HepG2 (cell line): ENCODE measurements around the gene FAM174B. TPM values are rescaled to one million over a fixed set of nuclear protein-coding genes. Genes with fewer than 3 reads are reported as not detected.
A peak's percentile ranks its signal among the peaks of the same experiment; 100 is the strongest.

Experiments
- AGO1 ChIP-seq: fragments of 200-400 bp; formaldehyde crosslinking; IDR thresholded peaks from 2 replicates; pipeline ENCODE4 v1.6.1; 2017; ENCODE audit warnings: mild to moderate bottlenecking, low read depth, low read length, moderate library complexity; ENCODE audit not compliant: poor library complexity, severe bottlenecking
- AKAP8 ChIP-seq: sonication (generic); formaldehyde crosslinking; IDR thresholded peaks from 2 replicates; pipeline ENCODE4 v1.5.1; 2020; ENCODE audit warnings: mild to moderate bottlenecking, missing genetic modification reagents
- BRCA1 ChIP-seq: sonication (generic); formaldehyde crosslinking; IDR thresholded peaks from 2 replicates; pipeline ENCODE4 v1.4.0; 2020; ENCODE audit warnings: missing genetic modification reagents
- TBL1XR1 ChIP-seq: fragments of 150-350 bp; IDR thresholded peaks from 2 replicates; pipeline ENCODE4 v1.6.1; 2014; ENCODE audit warnings: borderline replicate concordance, low read length; ENCODE audit not compliant: partially characterized antibody
- ZFP1 ChIP-seq: IDR thresholded peaks from 2 replicates; pipeline ENCODE4 v1.6.1; 2016
- ZFP90 ChIP-seq: sonication (generic); formaldehyde crosslinking; IDR thresholded peaks from 2 replicates; pipeline ENCODE4 v1.8.0; 2022; ENCODE audit warnings: missing genetic modification reagents, mild to moderate bottlenecking, inconsistent platforms, borderline replicate concordance
- ZNF614 ChIP-seq: IDR thresholded peaks from 2 replicates; pipeline ENCODE4 v1.6.1; 2018; ENCODE audit warnings: missing biosample characterization, missing genetic modification reagents, inconsistent platforms, borderline replicate concordance
- ZNF720 ChIP-seq: sonication (generic); formaldehyde crosslinking; IDR thresholded peaks from 2 replicates; pipeline ENCODE4 v1.4.0; 2020; ENCODE audit warnings: missing genetic modification reagents
- ZNF75D ChIP-seq: sonication (generic); formaldehyde crosslinking; IDR thresholded peaks from 2 replicates; pipeline ENCODE4 v1.8.1; 2023; ENCODE audit warnings: missing genetic modification reagents, mild to moderate bottlenecking, borderline replicate concordance
- ZNF761 ChIP-seq: sonication (generic); formaldehyde crosslinking; conservative IDR thresholded peaks from 2 replicates; pipeline ENCODE4 v1.4.0; 2020; ENCODE audit warnings: mild to moderate bottlenecking, missing genetic modification reagents
- polyA plus RNA-seq, 8 experiments: library from polyadenylated mRNA; depleted of rRNA in 3 of 8; stranded (reverse) in 7 of 8; unstranded in 1 of 8; fragments of >200 nt; fragmentation: Illumina TruSeq in 4 of 8; extraction: Trizol in 4 of 8; gene quantifications; 2 replicates each; pipeline versions ENCODE4 v1.2.1 to v1.2.3, GENCODE V29; 2011 to 2016; ENCODE audit warnings: low read depth in 4 of 8, missing spikeins in 1 of 8, mixed read lengths in 1 of 8; ENCODE audit not compliant: insufficient read depth in 1 of 8
- total RNA-seq, 5 experiments: library from RNA; depleted of rRNA; stranded (reverse); fragments of >200 nt; fragmentation: Illumina TruSeq; extraction: Trizol; gene quantifications; 2 replicates each; pipeline ENCODE4 v1.2.3, GENCODE V29; 2016; ENCODE audit warnings: low read depth in 1 of 5
- TF ChIP-seq, protein P1 (sequence below): sonication (generic); formaldehyde crosslinking; IDR thresholded peaks from 2 replicates; pipeline ENCODE4 v1.4.0; 2020; ENCODE audit warnings: missing genetic modification reagents, borderline replicate concordance
- TF ChIP-seq, protein P2 (sequence below): sonication (generic); formaldehyde crosslinking; IDR thresholded peaks from 2 replicates; pipeline ENCODE4 v1.5.1; 2020; ENCODE audit warnings: mild to moderate bottlenecking, missing genetic modification reagents, moderate library complexity
- TF ChIP-seq, protein P3 (sequence below): sonication (generic); formaldehyde crosslinking; IDR thresholded peaks from 2 replicates; pipeline ENCODE4 v1.4.0; 2020; ENCODE audit warnings: mild to moderate bottlenecking, missing genetic modification reagents

Gene FAM174B
- total and polyA plus RNA-seq, 2 of the 13 experiments (the other 11 are each of a cell fraction or from before 2014, with no cell fraction given) = 0.90 to 2.1 TPM

DNA sequence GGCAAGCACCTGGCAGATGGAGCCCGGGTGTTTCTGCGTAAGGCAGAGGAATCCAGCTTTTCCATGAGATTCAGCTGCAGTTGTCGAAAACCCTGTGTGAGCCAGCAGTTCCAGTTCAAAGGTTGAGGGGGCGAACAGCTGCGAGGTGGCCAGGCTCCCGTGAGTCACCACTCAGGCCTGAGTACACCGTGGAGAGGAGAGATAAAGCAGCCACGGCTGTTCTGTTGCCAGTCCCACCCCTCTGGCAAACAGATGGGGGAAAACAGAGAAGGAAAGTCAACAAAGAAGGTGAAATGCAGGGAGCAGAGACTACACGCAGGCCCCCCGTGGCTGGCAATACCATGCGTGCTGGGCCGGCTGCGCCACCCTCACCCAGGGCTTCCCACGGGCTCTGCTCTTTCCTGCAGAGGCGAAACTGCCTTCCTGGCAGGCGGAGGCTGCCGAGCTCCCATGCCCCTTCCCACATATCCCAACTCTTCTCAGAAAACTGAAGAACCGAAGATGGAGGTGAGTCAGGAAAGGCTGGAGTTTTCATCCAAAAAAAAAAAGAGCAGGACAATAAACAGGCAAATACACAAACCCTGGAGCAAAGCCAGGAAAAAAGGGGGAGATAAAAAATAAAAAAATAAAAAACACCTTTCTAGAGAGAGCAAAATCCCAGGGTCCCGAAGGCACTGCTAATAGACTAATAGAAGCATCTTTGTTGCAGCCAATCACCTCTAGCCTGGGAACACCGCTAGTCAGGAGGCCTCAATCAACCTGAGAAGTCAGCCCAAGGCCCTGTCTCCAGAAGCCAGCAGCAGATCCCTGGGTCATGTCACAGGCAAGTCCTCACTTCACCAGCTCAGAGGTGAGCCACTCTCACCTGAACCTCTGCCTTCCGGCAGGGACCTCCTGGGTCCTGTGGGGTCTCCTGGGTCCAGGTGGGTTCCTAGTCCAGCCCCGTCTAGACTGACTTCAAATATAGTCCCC, 37.7 kb downstream of the FAM174B start (continued):
- TF ChIP-seq, protein P1, sequence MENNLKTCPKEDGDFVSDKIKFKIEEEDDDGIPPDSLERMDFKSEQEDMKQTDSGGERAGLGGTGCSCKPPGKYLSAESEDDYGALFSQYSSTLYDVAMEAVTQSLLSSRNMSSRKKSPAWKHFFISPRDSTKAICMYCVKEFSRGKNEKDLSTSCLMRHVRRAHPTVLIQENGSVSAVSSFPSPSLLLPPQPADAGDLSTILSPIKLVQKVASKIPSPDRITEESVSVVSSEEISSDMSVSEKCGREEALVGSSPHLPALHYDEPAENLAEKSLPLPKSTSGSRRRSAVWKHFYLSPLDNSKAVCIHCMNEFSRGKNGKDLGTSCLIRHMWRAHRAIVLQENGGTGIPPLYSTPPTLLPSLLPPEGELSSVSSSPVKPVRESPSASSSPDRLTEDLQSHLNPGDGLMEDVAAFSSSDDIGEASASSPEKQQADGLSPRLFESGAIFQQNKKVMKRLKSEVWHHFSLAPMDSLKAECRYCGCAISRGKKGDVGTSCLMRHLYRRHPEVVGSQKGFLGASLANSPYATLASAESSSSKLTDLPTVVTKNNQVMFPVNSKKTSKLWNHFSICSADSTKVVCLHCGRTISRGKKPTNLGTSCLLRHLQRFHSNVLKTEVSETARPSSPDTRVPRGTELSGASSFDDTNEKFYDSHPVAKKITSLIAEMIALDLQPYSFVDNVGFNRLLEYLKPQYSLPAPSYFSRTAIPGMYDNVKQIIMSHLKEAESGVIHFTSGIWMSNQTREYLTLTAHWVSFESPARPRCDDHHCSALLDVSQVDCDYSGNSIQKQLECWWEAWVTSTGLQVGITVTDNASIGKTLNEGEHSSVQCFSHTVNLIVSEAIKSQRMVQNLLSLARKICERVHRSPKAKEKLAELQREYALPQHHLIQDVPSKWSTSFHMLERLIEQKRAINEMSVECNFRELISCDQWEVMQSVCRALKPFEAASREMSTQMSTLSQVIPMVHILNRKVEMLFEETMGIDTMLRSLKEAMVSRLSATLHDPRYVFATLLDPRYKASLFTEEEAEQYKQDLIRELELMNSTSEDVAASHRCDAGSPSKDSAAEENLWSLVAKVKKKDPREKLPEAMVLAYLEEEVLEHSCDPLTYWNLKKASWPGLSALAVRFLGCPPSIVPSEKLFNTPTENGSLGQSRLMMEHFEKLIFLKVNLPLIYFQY = no peak
- TF ChIP-seq ZNF75D (CRISPR knock-in tag) (no peak), BRCA1 (CRISPR knock-in tag) (no peak), AKAP8 (CRISPR knock-in tag) (no peak), TBL1XR1 (peak; percentile 41), ZNF614 (CRISPR knock-in tag) (no peak; the same call in 1 of the 2 replicates), AGO1 (no peak), ZNF720 (CRISPR knock-in tag) (no peak), ZFP90 (CRISPR knock-in tag) (0 out of 2 replicates have a peak, but pooled peaks have one; percentile 36), ZFP1 (CRISPR knock-in tag) (no peak), ZNF761 (no peak)
- TF ChIP-seq, protein P2, sequence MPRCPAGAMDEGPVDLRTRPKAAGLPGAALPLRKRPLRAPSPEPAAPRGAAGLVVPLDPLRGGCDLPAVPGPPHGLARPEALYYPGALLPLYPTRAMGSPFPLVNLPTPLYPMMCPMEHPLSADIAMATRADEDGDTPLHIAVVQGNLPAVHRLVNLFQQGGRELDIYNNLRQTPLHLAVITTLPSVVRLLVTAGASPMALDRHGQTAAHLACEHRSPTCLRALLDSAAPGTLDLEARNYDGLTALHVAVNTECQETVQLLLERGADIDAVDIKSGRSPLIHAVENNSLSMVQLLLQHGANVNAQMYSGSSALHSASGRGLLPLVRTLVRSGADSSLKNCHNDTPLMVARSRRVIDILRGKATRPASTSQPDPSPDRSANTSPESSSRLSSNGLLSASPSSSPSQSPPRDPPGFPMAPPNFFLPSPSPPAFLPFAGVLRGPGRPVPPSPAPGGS (CRISPR knock-in tag) = no peak
- TF ChIP-seq, protein P3, sequence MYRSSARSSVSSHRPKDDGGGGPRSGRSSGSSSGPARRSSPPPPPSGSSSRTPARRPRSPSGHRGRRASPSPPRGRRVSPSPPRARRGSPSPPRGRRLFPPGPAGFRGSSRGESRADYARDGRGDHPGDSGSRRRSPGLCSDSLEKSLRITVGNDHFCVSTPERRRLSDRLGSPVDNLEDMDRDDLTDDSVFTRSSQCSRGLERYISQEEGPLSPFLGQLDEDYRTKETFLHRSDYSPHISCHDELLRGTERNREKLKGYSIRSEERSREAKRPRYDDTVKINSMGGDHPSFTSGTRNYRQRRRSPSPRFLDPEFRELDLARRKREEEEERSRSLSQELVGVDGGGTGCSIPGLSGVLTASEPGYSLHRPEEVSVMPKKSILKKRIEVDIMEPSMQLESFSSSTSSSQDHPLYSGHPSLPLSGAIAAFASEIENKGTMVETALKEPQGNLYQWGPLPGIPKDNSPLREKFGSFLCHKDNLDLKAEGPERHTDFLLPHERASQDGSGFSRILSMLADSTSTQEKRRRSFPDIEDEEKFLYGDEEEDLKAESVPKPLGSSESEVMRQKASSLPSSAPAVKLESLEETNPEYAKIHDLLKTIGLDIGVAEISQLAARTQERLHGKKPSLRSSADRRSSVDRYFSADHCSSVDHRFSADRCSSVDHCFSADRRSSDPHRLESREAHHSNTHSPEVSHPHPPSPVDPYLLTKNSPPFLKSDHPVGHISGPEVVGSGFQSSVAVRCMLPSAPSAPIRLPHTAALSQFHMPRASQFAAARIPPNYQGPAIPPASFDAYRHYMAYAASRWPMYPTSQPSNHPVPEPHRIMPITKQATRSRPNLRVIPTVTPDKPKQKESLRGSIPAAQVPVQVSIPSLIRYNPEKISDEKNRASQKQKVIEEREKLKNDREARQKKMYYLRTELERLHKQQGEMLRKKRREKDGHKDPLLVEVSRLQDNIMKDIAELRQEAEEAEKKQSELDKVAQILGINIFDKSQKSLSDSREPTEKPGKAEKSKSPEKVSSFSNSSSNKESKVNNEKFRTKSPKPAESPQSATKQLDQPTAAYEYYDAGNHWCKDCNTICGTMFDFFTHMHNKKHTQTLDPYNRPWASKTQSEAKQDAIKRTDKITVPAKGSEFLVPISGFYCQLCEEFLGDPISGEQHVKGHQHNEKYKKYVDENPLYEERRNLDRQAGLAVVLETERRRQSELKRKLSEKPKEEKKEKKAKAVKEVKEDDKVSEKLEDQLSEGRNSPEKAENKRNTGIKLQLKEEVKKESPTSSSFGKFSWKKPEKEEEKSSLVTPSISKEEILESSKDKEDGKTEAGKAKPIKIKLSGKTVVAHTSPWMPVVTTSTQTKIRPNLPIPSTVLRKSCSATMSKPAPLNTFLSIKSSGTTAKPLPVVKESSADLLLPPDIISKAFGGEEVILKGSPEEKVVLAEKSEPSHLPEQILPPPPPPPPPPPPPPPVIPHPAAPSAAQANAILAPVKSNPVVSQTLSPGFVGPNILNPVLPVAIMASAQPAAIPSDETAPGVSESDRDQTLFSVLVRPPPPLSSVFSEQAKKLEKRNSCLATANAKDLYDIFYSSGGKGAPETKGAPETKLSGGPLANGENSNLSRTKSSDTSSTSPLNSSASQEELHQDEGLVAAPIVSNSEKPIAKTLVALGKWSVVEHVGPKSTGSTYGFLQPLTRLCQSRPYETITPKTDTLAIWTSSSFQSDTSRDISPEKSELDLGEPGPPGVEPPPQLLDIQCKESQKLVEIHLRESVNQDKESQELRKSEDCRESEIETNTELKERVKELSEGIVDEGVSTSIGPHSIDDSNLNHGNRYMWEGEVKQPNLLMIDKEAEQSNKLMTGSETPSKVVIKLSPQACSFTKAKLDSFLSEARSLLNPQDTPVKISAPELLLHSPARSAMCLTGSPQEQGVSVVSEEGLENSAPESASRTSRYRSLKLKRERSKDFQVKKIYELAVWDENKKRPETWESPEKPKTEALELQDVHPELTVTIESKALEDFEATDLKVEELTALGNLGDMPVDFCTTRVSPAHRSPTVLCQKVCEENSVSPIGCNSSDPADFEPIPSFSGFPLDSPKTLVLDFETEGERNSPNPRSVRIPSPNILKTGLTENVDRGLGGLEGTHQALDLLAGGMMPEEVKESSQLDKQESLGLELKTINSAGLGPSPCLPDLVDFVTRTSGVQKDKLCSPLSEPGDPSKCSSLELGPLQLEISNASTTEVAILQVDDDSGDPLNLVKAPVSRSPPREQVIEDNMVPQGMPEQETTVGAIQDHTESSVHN (CRISPR knock-in tag) = no peak
